GM12872 (cell line): ENCODE data around the gene EXOC7.
A peak's percentile ranks its signal among the peaks of the same experiment; 100 is the strongest.

Experiments
- TF ChIP-seq, protein P1 (sequence below): IDR thresholded peaks from 3 replicates; pipeline ENCODE4 v1.5.1; 2011; ENCODE audit warnings: low read depth, mild to moderate bottlenecking, low read length, moderate library complexity; ENCODE audit not compliant: insufficient read depth

Gene EXOC7

DNA sequence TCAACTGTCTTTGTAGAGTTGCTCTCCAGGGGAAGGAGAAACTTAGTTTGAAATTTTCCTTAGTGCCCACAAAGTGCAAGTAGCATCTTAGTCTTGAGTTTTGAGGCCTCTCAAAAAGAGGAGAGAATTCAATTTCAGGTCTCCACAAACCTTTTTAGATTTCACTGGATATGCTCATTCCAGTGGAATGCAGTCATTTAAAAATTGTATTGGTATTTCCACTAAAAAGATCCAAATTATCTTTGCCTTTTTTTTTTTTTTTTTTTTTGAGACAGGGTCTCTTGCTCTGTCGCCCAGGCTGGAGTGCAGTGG lies 44.4 kb upstream of the EXOC7 start:
- TF ChIP-seq, protein P1, sequence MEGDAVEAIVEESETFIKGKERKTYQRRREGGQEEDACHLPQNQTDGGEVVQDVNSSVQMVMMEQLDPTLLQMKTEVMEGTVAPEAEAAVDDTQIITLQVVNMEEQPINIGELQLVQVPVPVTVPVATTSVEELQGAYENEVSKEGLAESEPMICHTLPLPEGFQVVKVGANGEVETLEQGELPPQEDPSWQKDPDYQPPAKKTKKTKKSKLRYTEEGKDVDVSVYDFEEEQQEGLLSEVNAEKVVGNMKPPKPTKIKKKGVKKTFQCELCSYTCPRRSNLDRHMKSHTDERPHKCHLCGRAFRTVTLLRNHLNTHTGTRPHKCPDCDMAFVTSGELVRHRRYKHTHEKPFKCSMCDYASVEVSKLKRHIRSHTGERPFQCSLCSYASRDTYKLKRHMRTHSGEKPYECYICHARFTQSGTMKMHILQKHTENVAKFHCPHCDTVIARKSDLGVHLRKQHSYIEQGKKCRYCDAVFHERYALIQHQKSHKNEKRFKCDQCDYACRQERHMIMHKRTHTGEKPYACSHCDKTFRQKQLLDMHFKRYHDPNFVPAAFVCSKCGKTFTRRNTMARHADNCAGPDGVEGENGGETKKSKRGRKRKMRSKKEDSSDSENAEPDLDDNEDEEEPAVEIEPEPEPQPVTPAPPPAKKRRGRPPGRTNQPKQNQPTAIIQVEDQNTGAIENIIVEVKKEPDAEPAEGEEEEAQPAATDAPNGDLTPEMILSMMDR, result no peak

DNA sequence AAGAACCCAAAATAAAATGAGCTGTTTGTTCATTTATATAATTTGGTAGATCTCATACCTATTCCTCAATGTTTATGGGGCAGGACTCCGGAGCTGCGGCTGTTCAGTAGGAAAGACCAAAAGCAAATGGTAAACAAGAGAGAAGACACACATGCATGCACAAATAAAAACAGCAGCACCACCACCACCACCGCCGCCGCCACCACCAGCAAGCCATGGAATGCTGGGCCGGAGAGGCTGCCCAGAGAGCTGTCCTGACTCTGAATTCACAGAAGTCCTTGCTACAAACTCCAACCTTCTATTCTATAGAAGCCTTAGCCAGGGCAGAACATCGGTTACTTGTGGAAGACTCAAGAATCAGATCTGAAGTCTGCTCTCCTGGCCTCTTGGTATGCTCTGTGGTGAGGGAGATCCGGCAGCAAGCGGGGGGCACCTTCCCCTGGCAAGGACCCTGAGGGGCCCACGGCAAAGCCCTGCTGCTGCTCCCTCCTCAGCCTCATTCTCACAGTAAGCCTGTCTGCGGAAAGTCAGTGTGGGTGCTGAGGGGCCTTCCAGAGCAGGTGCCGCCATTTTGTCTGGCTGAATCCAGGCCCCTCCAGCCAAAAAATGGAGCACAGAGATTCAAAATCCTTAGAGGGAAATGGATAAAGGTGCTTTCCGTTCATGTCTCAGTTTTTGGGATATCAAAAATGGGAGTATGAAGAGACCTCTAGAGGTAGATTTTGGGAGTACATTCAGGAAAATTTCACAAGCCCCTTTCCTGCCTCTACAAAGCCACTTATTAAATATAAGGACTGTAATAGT lies 43.8 kb upstream of the EXOC7 start:
- TF ChIP-seq, protein P1, result peak; percentile 39; the same call in 2 of the 3 replicates

DNA sequence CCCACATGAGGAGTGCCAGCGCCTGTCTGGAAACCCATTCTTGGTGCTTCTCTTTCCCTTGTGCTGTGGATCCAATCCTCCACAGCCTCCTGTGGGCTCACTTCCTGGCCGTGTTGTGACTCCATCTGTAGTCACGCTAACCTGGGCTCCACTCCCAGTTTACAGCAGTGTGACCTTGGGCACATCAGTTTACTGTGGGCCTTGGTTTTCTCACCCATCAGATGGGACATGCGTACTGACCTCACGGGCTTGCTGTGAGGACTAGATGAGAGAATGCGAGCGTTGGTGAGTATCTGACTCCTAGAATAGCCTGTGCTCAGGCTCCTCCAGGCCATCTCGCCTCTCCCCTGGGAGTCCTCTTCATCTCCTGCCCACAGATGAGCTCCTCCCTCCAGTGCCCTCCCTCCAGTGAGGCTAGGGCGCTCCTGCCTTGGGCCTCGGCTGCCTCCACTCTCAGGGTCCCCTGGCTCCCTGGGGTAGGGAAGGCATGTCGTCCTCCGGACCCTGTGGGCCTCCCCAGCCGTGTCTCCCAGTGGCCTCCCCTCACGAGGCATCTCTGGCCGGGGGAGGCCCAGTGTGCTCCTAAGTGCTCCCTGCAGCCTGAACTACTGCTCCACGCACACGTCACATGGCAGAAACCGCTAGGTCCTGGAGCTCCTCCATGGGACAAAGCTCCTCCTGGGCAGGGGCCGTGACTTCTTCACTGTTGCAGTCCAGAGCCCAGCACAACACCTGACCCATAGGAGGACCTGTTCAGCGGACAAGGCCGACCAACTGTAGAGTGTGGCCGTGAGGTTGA lies 42.7 kb upstream of the EXOC7 start:
- TF ChIP-seq, protein P1, result no peak

DNA sequence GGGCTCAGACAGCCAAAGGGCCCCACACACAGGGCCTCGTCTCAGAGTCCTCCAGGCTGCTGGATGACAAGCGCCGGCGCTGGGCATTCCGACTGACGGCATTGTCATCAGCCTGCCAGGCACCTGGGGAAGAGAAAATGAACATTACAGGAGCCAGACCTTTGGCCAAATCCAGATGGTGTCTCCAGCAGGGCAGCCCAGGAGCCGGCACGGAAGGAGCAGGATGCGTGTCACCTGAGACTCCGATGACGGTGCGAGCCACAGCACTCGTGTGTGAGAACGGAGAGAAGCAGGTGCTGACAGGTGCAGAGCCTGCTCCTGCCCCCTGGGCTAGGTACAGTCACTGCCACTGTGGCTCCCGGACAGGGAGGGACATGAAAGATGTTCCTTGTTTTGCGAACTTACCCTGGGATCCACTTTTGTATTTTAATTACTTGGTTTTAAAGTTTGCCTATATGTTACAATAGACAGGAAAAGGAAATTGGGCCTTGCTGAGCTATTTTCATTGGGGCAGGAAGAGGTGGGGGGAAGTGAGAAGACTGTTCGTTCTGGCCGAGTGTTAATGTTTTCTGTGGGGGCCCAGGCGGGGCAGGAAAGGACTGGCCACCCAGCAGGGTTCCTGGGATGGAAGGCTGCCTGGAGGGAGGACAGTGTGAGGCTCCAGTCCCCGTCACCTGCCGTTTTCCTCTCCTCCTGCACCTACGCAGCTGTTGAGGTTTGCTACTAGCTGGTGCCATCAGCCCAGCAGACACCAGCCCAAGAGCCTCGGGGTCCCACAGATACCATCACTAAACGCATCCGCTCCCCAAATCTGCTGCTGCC lies 41.9 kb upstream of the EXOC7 start:
- TF ChIP-seq, protein P1, result no peak

DNA sequence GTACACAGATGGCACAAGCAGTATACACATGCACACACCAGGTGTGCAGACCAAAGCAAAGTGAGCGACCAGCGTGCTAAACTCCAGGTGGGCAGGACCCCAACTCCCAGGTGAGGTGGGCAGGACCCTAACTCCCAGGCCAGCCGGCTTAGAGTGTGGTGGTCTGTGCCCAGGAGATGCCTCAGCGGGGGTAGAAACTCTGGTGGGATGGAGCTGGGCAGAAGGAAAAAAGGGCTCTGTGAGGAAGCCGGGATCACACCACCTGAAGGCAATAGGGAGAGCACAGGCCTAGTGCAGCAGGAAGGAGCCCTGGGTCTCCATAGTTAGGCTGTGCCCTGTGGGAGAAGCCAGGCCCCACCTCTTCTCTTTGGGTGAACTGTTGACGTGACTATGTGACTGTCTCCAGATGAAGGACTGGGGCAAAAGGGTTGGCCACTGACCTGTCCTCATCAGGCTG lies 39.0 kb upstream of the EXOC7 start:
- TF ChIP-seq, protein P1, result no peak

DNA sequence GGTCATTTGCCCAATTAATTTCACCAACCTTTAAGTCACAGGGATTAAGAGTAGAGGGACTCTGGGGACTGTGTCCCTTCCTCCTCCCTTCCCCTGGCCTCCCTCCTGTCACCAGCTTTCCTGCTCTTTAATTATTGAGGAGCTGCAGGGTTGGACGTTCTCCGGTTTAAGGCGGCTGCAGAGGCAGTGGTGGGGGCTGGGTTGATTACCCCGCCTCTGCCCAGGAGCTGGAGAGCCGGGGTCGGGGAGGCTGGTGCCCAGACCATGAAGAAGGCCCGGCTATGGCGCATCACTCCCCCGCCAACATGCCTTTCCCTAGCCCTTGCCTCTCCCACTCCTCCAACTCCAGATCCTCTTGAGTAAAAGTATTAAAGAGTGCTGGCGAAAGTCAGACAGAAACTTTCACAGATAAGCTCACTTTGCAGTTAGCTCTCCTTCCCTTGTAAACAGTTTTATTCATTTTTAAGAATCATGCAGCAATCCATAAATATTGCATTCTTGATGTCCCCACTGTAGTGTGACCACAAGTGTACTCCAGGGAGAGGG lies 38.5 kb upstream of the EXOC7 start:
- TF ChIP-seq, protein P1, result no peak
